SHP77 (cell line): ENCODE measurements around the gene SIVA1.

Source experiments
- DNase-seq, 2 experiments: peaks; one replicate each; lab custom pipeline; 2025; lab: John Stamatoyannopoulos, UW

Gene SIVA1

GRCh38 chr14:104784846-104785707 is 32.1 kb downstream of the SIVA1 start:
- peak in 1 of 2 experiments; percentile 67 for DNase-seq

- DNase-seq, result no peak
These were observed 32.7 kb downstream of the SIVA1 start for GRCh38 chr14:104785708-104786080.

DNA sequence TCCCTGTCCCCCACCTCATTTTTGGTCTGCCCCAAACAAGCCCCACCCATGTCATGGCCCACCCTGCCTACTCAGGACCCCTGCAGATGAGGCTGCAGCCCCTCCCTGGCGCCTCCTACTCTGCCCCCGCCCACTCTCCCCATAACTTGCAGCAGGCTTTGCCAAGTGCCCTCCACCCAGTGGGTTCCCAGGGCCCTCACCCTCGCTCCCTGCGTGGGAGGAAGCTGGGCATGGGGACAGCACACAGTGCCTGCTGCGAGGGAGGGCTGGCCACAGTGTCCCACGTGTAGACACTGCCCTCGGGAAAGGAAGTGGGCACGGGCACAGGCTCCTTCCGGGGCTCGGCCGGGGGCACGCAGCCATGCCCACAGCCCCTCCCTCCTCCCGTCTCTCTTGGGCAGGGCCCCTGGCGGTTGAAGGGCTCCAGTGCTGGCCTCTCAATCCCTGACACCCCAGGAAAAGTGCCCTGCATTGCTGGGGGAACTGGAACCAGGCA is 33.2 kb downstream of the SIVA1 start:
- no peak for DNase-seq

GRCh38 chr14:104786726-104787675 is 34.1 kb downstream of the SIVA1 start:
- no peak for DNase-seq

- no peak for DNase-seq
These were observed 34.8 kb downstream of the SIVA1 start for GRCh38 chr14:104787736-104788135.

- DNase-seq, result no peak
These were observed 35.3 kb downstream of the SIVA1 start for GRCh38 chr14:104788161-104788818.

DNA sequence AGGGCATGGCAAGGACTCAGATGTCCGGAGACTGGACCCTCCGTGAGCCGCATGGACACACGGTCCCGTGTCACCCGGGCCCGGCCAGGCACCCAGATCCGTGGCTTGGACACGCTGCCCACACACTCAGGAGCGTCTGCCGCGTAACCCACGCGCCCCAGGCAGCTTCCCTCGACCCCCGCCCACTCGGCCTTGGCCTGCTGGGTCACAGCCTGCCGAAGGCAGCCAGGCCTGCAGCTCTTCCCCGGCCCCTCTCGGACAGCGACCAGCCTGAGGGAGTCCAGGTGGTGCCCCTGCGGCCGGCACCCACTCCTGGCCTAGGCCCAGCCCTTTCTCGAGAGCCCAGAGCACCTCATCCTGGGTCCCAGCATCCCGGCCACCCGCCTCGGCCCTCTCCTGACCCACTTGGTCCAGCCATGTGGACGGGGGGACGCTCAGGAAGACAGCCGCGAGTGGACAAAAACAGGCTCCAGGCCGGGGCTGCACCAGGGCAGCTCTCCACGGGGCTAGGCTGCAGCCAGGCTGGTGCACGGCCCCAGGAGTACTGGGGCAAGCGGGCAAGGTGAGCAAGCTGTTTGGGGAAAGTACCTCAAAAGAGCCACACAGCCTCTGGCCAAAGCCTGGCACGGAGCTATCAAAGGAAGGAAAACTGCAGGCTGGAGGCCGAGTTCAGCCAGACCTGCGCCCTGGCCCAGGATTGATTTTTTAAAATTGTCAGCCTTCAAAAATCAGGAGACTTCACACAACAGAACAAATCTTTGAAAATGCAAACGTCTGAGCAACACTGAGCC is 36.1 kb downstream of the SIVA1 start:
- DNase-seq, result no peak

- no peak for DNase-seq
These were observed 37.1 kb downstream of the SIVA1 start for GRCh38 chr14:104789752-104790743.

DNA sequence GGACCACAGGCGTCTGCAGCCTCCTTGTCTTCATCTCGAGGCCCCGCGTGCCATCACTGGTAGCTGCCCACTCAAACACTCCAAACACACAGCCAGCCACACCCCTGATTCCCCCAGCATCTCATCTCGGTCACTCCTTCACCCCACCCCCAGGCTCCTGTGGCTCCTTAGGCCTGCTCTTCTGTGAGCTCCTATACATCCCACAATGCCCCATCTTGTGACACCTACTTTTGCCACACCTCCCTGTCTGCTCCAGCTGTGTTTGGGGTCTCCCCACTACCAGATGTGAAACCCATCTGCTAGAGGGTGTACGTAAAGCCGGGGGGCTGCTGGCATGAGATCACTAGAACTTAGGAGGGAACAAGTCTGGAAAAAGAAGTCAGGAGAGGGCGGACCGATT is 38.5 kb downstream of the SIVA1 start:
- no peak for DNase-seq

DNA sequence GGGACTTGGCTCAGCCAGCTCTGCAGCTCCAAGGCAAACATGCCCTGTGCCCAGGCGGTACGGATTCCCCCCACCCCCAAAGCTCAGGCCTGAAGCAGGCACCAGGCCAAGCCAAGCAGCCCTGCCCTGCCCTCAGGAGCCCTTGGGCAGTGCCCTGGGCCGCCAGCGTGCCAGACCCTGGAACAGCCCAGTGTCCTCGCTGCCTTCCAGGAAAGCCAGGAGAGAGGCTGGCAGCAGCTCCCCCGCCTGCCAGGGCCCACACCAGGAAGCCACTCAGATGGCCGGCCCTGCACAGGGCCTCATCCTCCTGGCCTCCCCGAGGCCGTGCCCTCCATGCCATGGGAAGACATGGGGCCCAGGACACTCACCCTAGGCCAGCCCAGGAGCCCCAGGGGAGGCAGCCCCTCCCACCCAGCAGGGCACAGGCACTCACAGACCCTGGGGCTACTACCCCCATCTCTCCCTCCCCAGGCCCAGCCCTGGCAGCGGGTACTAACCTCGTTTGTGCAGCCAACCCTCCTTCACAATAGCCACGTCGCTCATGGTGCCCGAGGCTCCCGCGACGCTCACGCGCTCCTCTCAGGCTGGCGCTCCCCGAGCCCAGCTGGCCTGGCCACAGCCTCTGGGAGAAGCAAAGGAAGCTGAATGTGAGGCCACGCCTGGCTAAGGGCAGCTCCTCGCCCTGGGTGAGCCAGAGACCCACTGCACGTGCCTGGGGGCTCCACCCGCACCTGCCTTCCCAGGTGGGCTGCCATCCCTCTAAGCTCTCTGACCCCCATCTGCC is 39.3 kb downstream of the SIVA1 start:
- no peak for DNase-seq

DNA sequence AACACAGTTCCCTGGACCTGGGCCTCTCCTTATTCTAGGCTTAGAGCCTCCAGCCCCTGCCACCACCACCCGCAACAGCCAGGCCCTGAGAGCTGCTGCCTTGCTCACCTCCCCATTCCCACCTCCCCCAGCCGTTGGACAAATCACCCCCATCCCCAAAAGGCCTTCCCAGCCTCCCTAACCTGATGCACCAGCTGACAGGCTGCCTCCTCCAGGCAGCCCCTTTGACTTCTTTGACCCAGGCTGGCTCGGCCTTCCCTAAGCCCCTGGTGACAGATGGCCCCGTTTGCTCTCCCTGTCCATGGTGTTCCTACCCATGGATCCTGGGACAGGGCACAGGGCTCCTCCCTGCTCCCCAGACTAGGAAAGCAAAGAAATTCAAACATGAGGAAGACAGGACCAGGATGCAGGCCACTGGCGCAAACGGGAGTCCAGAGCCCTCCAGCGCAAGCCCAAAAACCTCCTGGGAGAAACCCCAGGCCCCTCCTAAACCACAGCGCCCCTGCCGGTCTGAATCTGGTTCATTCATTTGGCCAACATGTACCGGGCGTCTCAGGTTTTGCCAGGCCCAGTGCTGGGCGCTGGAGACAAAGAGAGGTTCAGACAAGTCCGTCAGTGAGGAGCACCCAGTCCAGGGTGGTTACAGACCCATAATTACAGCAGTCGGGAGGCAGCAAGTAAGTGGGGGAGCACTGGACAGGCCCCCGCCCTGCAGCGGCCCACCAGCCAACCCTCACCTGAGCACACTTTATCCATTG is 40.2 kb downstream of the SIVA1 start:
- DNase-seq, result no peak

DNA sequence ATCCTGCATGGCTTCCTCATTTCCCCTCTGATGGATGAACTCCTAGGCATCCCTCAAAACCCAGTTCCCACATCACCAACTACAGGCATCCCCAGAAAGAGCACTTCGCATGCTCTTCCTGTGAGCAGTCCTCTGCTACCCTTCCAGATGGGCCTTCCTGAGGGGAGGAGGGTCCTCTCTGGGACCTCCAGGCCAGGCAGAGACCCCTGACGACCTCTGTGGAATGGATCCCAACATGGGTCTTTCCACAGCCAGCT is 40.7 kb downstream of the SIVA1 start:
- DNase-seq, result no peak

- DNase-seq, result no peak
These were observed 41.2 kb downstream of the SIVA1 start for GRCh38 chr14:104794099-104794498.

GRCh38 chr14:104794631-104794992 is 41.7 kb downstream of the SIVA1 start:
- DNase-seq, result no peak

GRCh38 chr14:104794993-104795780 is 42.2 kb downstream of the SIVA1 start, which contains the start of gene AKT1:
AKT1 (minus strand) TSS chr14:104795748; CDS start chr14:104792643, 3,105 bp downstream.
- no peak for DNase-seq

DNA sequence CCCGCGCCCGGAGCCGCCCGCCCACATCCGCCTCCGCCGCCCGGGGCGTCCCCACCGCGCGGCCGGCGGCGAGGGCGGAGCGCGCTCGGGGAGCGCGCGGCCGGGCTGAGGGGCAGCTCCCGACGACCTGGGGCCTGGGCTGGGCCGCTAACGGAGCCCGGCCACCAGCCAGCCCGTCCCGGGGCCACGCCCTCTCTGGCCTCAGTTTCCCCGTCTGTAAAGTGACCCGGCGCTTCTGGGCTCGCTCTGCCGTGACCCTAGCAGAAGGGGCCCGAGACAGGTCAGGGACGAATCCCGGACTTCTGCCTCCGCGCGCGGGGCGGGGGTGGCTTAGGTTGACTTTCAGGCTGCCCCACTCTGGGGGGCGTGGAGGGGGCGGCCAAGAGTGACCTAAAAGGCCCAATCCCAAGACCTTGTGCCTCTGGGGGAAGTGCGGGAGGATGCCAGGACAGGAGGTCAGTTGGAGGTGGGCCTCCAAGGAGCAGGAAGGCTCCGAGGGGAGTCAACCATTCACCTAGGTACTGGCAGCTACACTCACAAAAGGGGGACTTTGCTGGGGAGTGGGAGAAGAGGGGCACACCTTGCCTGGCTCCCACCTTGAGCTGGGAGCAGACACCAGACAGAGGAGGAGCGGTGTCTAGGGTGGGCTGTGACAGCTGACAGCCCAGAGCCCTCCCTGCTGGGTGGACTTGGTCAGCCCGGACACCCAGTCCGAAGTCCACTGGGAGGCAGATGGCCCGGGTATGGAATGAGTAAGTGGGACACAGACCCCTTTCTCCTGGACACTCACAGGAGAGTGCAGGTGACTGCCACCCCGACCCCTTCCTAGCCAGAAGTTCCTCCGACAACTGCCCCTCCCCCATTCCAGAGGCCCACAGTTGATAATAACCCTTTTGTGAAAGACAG is 43.1 kb downstream of the SIVA1 start:
- DNase-seq, result no peak

DNA sequence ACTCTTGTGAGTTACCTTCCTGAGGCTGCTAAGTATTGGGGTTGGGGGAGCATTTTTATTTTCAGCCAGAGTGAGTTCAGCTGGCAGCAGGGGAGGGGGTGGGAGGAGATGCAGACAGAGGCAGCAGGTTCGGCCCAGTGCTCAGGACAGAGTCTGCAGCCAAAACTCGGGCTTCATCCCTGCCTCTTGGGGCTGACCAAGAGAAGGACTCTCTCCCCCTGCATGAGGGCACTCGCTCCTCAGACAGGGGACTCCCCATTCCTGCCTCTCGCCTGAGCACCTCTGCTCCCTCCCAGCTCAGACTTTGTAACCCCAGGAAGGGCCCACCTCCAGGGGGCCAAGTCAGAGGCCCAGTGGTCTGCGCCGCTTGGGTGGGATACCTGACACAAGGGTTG is 43.7 kb downstream of the SIVA1 start:
- no peak for DNase-seq
